Colonic mucosa (tissue), 4 donors: ENCODE measurements around the gene SUCLG1. TPM values are rescaled to one million over a fixed set of nuclear protein-coding genes. Genes with fewer than 3 reads are reported as not detected.

Experiments
- DNase-seq: peaks from one replicate; pipeline ENCODE4 v3.0.0-alpha.2; 2020
- H3K27ac ChIP-seq: fragments of 200-600 bp; one replicate; pipeline ENCODE4 v1.8.0; 2021
- H3K27me3 ChIP-seq: fragments of 200-600 bp; one replicate; pipeline ENCODE4 v1.8.0; 2021
- H3K36me3 ChIP-seq: fragments of 200-600 bp; one replicate; pipeline ENCODE4 v1.8.0; 2021
- H3K4me1 ChIP-seq: fragments of 200-600 bp; one replicate; pipeline ENCODE4 v1.8.0; 2021; ENCODE audit warnings: mild to moderate bottlenecking
- H3K4me3 ChIP-seq: fragments of 200-600 bp; one replicate; pipeline ENCODE4 v1.8.0; 2021
- H3K9ac ChIP-seq, 2 donors: one replicate each; pipeline ENCODE4 v1.7.0; 2013; ENCODE audit warnings: control low read depth in 2 of 2, low read depth in 2 of 2, low read length in 2 of 2
- H3K9me3 ChIP-seq: fragments of 200-600 bp; one replicate; pipeline ENCODE4 v1.8.0; 2021
- intact Hi-C: fragments of 100-400 bp; cut with DNase I; formaldehyde crosslinking; loops from one replicate; pipeline ENCODE4 v1.14.1; 2022
- total RNA-seq, 2 donors: library from RNA; stranded (reverse); fragmentation: NEBNext Ultra II Directional in 1 of 2; extraction: Animal tissue kit (Norgen Biotek cat#: 25700) in 1 of 2; gene quantifications; one replicate each; pipeline ENCODE4 v1.2.1, GENCODE V29; 2021
- TF ChIP-seq, protein P1 (sequence below): fragments of 200-600 bp; IDR thresholded peaks from one replicate; pipeline ENCODE4 v1.8.0; 2022; ENCODE audit warnings: antibody characterized with exemption, mild to moderate bottlenecking
- donor health status: healthy.
- donor health status: DM: no; HTN: no; CAD: no.
- donor health status: DM: no; HTN: no; CAD: no.

Gene SUCLG1
- total RNA-seq, 2 donors from 2014 or later = 249 to 253 TPM

- no peak overlapping the region for H3K27ac ChIP-seq
- H3K4me1 ChIP-seq = no peaks in the 10 kb centered on the region
- intact Hi-C loops = loop anchor here (5.0 kb wide), 1 partner anchor 433 kb away; no protein-coding TSS in a partner anchor
- no peaks in the 10 kb centered on the region for H3K36me3 ChIP-seq
- H3K4me3 ChIP-seq = no peak overlapping the region
- no peaks in the 10 kb centered on the region for H3K9me3 ChIP-seq
- H3K27me3 ChIP-seq = no peaks in the 10 kb centered on the region
- TF ChIP-seq, protein P1, sequence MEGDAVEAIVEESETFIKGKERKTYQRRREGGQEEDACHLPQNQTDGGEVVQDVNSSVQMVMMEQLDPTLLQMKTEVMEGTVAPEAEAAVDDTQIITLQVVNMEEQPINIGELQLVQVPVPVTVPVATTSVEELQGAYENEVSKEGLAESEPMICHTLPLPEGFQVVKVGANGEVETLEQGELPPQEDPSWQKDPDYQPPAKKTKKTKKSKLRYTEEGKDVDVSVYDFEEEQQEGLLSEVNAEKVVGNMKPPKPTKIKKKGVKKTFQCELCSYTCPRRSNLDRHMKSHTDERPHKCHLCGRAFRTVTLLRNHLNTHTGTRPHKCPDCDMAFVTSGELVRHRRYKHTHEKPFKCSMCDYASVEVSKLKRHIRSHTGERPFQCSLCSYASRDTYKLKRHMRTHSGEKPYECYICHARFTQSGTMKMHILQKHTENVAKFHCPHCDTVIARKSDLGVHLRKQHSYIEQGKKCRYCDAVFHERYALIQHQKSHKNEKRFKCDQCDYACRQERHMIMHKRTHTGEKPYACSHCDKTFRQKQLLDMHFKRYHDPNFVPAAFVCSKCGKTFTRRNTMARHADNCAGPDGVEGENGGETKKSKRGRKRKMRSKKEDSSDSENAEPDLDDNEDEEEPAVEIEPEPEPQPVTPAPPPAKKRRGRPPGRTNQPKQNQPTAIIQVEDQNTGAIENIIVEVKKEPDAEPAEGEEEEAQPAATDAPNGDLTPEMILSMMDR = no peak
- no peak overlapping the region for H3K9ac ChIP-seq
- no peak for DNase-seq
These were observed 35.0 kb upstream of the SUCLG1 start for GRCh38 chr2:84494070-84494469.

- DNase-seq = no peak
- no peaks in the 10 kb centered on the region for H3K9me3 ChIP-seq
- TF ChIP-seq, protein P1 = no peak
- intact Hi-C loops = loop anchor here (5.0 kb wide), 1 partner anchor 434 kb away; no protein-coding TSS in a partner anchor
- H3K9ac ChIP-seq = no peak overlapping the region
- H3K27me3 ChIP-seq = no peaks in the 10 kb centered on the region
- H3K4me1 ChIP-seq = no peaks in the 10 kb centered on the region
- no peak overlapping the region for H3K4me3 ChIP-seq
- no peaks in the 10 kb centered on the region for H3K36me3 ChIP-seq
- H3K27ac ChIP-seq = no peak overlapping the region
These were observed 34.4 kb upstream of the SUCLG1 start for GRCh38 chr2:84493514-84493913.

GRCh38 chr2:84492571-84492970 lies 33.5 kb upstream of the SUCLG1 start:
- TF ChIP-seq, protein P1 = no peak
- DNase-seq = no peak
- intact Hi-C loops = loop anchor here (5.0 kb wide), 1 partner anchor 435 kb away; no protein-coding TSS in a partner anchor

DNA sequence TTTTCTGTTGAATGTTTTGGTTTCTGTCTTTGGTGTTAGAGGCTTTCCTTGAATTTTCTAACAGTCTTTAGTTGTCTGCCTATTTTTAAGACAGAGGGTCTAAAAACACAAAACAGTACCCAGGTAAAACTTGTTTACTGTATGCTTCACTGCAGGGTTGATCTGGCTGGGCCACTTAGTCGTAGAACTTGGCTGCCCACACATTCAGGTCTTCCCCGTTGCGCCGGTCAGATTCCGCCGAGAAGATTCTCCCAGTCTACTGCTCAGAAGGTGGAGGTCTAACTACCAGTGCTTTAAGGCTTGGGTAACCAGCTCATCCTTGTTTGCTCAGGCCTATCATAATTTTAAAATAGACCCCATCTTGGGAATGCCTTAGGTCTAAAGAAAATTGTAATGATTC lies 32.7 kb upstream of the SUCLG1 start:
- Histone ChIP-seq H3K27me3 (no peaks in the 10 kb centered on the region), H3K27ac (no peak overlapping the region), H3K4me3 (no peak overlapping the region), H3K9ac (no peak overlapping the region), H3K4me1 (no peaks in the 10 kb centered on the region), H3K36me3 (no peaks in the 10 kb centered on the region), H3K9me3 (no peaks in the 10 kb centered on the region)
- DNase-seq = no peak
- intact Hi-C loops = loop anchor here (2.0 to 5.0 kb wide), 2 partner anchors 139 to 436 kb away; no protein-coding TSS in a partner anchor
- TF ChIP-seq, protein P1 = no peak

More at GRCh38 chr2:84492571-84492970, 33.5 kb upstream of the SUCLG1 start:
- H3K4me1 ChIP-seq = no peaks in the 10 kb centered on the region
- H3K27ac ChIP-seq = no peak overlapping the region
- no peaks in the 10 kb centered on the region for H3K36me3 ChIP-seq
- no peaks in the 10 kb centered on the region for H3K27me3 ChIP-seq
- no peaks in the 10 kb centered on the region for H3K9me3 ChIP-seq
- H3K4me3 ChIP-seq = no peak overlapping the region
- H3K9ac ChIP-seq = no peak overlapping the region

GRCh38 chr2:84491256-84491655 lies 32.2 kb upstream of the SUCLG1 start:
- H3K36me3 ChIP-seq = no peaks in the 10 kb centered on the region
- H3K27me3 ChIP-seq = no peaks in the 10 kb centered on the region
- no peaks in the 10 kb centered on the region for H3K9me3 ChIP-seq
- H3K4me3 ChIP-seq = no peak overlapping the region
- H3K27ac ChIP-seq = no peak overlapping the region
- TF ChIP-seq, protein P1 = no peak
- H3K4me1 ChIP-seq = no peaks in the 10 kb centered on the region
- intact Hi-C loops = loop anchor here (2.0 to 5.0 kb wide), 2 partner anchors 140 to 436 kb away; no protein-coding TSS in a partner anchor
- H3K9ac ChIP-seq = no peak overlapping the region
- no peak for DNase-seq
